Measurements from ENCODE around the gene STAC3.

STAC3 gene

DNA sequence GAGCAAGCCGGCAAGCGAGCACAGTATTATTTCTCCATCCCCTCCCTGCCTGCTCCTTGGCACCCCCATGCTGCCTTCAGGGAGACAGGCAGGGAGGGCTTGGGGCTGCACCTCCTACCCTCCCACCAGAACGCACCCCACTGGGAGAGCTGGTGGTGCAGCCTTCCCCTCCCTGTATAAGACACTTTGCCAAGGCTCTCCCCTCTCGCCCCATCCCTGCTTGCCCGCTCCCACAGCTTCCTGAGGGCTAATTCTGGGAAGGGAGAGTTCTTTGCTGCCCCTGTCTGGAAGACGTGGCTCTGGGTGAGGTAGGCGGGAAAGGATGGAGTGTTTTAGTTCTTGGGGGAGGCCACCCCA is 38.3 kb downstream of the STAC3 start:
- Histone ChIP-seq H3K4me1 (ENCODE audit: control insufficient read depth, insufficient read depth, low read length) (peaks cover 34% of the 10 kb centered on the region), H3K9ac (ENCODE audit: low read length) (no peak overlapping the region), H3K27me3 (ENCODE audit: control insufficient read depth, insufficient read depth, low read length) (peaks cover 42% of the 10 kb centered on the region), H3K27ac (ENCODE audit: low read depth, low read length) (no peak overlapping the region), H3K9me3 (ENCODE audit: control insufficient read depth, insufficient read depth, low read depth, low read length) (no peaks in the 10 kb centered on the region), H3K36me3 (ENCODE audit: control insufficient read depth, insufficient read depth, low read length) (peaks cover 50% of the 10 kb centered on the region), H3K4me3 (ENCODE audit: low read depth, low read length) (no peak overlapping the region)

DNA sequence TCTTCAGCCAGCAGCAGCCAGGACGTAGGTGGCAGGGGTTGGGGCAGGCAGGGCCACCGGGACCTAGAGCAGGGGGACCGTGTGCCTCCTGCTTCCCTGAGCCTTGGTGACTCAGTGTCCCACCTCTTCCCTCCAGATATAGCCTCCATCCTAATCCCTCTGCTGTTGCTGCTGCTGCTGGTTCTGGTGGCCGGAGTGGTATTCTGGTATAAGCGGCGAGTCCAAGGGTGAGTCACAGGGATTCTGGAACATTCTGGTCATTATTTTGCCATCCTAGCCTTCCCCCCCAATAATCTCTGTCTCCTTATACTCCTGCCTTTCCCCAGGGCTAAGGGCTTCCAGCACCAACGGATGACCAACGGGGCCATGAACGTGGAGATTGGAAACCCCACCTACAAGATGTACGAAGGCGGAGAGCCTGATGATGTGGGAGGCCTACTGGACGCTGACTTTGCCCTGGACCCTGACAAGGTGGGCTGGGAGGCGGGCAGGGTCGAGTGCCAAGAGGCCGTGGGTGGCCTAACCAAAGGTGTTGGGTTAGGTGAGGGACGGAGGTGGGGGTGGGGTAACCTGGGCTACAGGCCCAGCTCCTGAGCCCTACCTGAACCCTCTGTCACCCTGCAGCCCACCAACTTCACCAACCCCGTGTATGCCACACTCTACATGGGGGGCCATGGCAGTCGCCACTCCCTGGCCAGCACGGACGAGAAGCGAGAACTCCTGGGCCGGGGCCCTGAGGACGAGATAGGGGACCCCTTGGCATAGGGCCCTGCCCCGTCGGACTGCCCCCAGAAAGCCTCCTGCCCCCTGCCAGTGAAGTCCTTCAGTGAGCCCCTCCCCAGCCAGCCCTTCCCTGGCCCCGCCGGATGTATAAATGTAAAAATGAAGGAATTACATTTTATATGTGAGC is 38.9 kb downstream of the STAC3 start:
- H3K4me1 ChIP-seq (ENCODE audit: control insufficient read depth, insufficient read depth, low read length): peaks cover 27% of the 10 kb centered on the region
- H3K27ac ChIP-seq (ENCODE audit: low read depth, low read length): no peak overlapping the region

DNA sequence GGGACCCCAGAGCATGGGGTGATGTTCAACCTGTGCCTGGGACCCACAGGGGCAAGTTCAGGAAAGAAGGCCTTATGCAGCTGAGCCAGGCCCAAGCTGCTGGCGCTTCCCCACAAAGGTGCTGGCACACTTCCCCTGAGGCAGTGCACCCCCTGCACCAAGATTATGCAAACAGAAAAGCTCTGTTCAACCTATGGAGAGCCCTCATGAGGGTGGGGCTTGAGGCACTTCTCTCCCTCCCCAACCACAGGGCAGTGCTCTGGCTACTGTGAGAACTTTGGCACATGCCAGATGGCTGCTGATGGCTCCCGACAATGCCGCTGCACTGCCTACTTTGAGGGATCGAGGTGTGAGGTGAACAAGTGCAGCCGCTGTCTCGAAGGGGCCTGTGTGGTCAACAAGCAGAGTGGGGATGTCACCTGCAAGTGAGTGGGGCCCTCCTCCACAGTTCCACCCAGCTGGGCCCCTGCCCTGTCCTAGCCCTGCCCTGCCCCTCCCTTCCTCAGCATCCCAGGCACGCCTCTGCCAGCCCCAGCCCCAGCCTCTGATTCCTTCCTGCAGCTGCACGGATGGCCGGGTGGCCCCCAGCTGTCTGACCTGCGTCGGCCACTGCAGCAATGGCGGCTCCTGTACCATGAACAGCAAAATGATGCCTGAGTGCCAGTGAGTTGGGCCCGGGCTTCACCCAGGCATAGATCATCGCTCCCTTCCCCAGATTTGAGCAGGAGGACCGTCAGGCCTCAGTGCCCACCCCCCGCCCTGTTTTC is 39.9 kb downstream of the STAC3 start:
- H3K27me3 ChIP-seq (ENCODE audit: control insufficient read depth, insufficient read depth, low read length): peaks cover 28% of the 10 kb centered on the region
- H3K36me3 ChIP-seq (ENCODE audit: control insufficient read depth, insufficient read depth, low read length): peaks cover 61% of the 10 kb centered on the region
- H3K27ac ChIP-seq (ENCODE audit: low read depth, low read length): no peak overlapping the region
- H3K4me3 ChIP-seq (ENCODE audit: low read depth, low read length): no peak overlapping the region
- peaks cover 26% of the 10 kb centered on the region for H3K4me1 ChIP-seq (ENCODE audit: control insufficient read depth, insufficient read depth, low read length)
- H3K9ac ChIP-seq (ENCODE audit: low read length): no peak overlapping the region
- H3K9me3 ChIP-seq (ENCODE audit: control insufficient read depth, insufficient read depth, low read depth, low read length): no peaks in the 10 kb centered on the region

More for the DNA sequence above, 38.9 kb downstream of the STAC3 start:
- Histone ChIP-seq H3K9ac (ENCODE audit: low read length) (no peak overlapping the region), H3K9me3 (ENCODE audit: control insufficient read depth, insufficient read depth, low read depth, low read length) (no peaks in the 10 kb centered on the region), H3K36me3 (ENCODE audit: control insufficient read depth, insufficient read depth, low read length) (peaks cover 54% of the 10 kb centered on the region), H3K27me3 (ENCODE audit: control insufficient read depth, insufficient read depth, low read length) (peaks cover 36% of the 10 kb centered on the region), H3K4me3 (ENCODE audit: low read depth, low read length) (no peak overlapping the region)

DNA sequence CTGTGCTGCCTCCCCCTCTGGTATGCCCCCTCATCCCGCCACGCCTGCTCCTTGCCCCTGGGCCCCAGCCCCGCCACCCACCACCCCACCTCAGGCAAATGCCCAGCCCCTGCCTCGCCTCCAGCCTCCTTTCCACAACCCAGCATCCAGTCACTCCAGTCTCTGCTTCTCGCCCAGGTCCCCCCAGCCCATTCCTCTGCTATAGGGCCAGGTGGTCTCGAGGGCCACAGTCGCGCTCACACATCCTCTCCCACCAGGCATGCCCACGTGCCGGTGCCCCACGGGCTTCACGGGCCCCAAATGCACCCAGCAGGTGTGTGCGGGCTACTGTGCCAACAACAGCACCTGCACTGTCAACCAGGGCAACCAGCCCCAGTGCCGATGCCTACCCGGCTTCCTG is 40.5 kb downstream of the STAC3 start:
- H3K4me1 ChIP-seq (ENCODE audit: control insufficient read depth, insufficient read depth, low read length): peaks cover 20% of the 10 kb centered on the region
- peaks cover 21% of the 10 kb centered on the region for H3K27me3 ChIP-seq (ENCODE audit: control insufficient read depth, insufficient read depth, low read length)
- no peaks in the 10 kb centered on the region for H3K9me3 ChIP-seq (ENCODE audit: control insufficient read depth, insufficient read depth, low read depth, low read length)
- H3K4me3 ChIP-seq (ENCODE audit: low read depth, low read length): no peak overlapping the region
- peaks cover 67% of the 10 kb centered on the region for H3K36me3 ChIP-seq (ENCODE audit: control insufficient read depth, insufficient read depth, low read length)
- no peak overlapping the region for H3K9ac ChIP-seq (ENCODE audit: low read length)
- no peak overlapping the region for H3K27ac ChIP-seq (ENCODE audit: low read depth, low read length)

DNA sequence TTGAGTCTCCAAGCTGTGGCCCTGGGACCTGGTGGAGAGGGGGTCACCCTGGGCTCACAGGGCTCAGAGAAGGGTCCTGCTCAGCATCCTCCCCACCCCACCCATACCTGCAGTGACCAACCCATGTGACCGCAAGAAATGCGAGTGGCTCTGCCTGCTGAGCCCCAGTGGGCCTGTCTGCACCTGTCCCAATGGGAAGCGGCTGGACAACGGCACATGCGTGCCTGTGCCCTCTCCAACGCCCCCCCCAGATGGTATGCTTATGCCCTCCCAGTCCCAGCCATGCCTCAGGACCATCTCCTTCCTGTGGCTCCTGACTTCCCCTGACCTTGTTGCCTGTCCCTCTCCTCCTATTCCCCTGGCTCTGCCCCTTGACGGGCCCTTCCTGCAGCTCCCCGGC is 41.1 kb downstream of the STAC3 start:
- Histone ChIP-seq H3K9ac (ENCODE audit: low read length) (no peak overlapping the region), H3K27me3 (ENCODE audit: control insufficient read depth, insufficient read depth, low read length) (peaks cover 16% of the 10 kb centered on the region), H3K4me1 (ENCODE audit: control insufficient read depth, insufficient read depth, low read length) (peaks cover 20% of the 10 kb centered on the region), H3K27ac (ENCODE audit: low read depth, low read length) (no peak overlapping the region), H3K9me3 (ENCODE audit: control insufficient read depth, insufficient read depth, low read depth, low read length) (no peaks in the 10 kb centered on the region), H3K36me3 (ENCODE audit: control insufficient read depth, insufficient read depth, low read length) (peaks cover 72% of the 10 kb centered on the region), H3K4me3 (ENCODE audit: low read depth, low read length) (no peak overlapping the region)

GRCh38 chr12:57208631-57209282 is 42.2 kb downstream of the STAC3 start:
- no peak overlapping the region for H3K9ac ChIP-seq (ENCODE audit: low read length)
- peaks cover 10% of the 10 kb centered on the region for H3K4me1 ChIP-seq (ENCODE audit: control insufficient read depth, insufficient read depth, low read length)
- no peak overlapping the region for H3K27ac ChIP-seq (ENCODE audit: low read depth, low read length)
- H3K9me3 ChIP-seq (ENCODE audit: control insufficient read depth, insufficient read depth, low read depth, low read length): no peaks in the 10 kb centered on the region
- no peak overlapping the region for H3K4me3 ChIP-seq (ENCODE audit: low read depth, low read length)
- peaks cover 84% of the 10 kb centered on the region for H3K36me3 ChIP-seq (ENCODE audit: control insufficient read depth, insufficient read depth, low read length)
- H3K27me3 ChIP-seq (ENCODE audit: control insufficient read depth, insufficient read depth, low read length): peaks cover 4% of the 10 kb centered on the region

DNA sequence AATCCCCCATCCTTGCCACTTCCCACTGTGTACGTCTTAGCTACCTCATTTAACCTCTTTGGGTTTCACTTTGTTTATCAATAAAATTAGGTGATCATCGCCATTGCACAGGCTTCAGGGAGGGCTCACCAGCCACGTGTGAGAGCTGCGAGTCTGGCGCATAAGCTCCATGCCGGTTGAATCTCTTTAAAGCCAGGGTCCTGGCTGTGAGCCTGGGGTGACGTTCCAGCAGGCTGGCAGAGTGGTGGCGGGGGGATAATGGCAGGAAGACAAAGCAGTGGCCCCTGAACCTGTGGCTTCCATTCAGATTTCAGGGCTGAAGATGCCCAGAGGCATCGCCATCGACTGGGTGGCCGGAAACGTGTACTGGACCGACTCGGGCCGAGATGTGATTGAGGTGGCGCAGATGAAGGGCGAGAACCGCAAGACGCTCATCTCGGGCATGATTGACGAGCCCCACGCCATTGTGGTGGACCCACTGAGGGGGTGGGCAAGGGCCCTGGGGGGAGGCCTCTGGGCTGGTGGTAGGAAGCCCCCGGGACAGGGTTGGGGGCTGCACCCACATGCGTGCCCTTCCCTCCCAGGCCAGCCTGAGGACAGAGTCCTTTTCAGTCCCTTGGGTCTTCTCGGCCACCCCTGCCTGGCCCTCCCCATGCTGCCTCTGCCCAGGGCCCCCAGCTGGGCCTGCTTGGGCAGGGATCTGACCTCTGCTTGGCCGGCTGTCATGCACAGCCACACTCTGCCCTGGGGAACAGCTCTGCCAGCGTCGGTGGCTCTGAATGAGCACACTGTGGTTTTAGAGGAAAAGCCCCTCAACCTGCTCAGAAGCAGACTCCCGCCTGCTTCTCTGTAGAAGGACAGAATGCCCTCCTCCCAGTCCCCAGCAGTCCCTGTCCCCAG is 43.0 kb downstream of the STAC3 start:
- Histone ChIP-seq H3K4me3 (ENCODE audit: low read depth, low read length) (no peak overlapping the region), H3K9ac (ENCODE audit: low read length) (no peak overlapping the region)

GRCh38 chr12:57205931-57206330 is 45.1 kb downstream of the STAC3 start:
- no peak overlapping the region for H3K9ac ChIP-seq (ENCODE audit: low read length)
- H3K4me3 ChIP-seq (ENCODE audit: low read depth, low read length): no peak overlapping the region
- no peaks in the 10 kb centered on the region for H3K27me3 ChIP-seq (ENCODE audit: control insufficient read depth, insufficient read depth, low read length)
- H3K36me3 ChIP-seq (ENCODE audit: control insufficient read depth, insufficient read depth, low read length): peaks cover 93% of the 10 kb centered on the region
- no peaks in the 10 kb centered on the region for H3K9me3 ChIP-seq (ENCODE audit: control insufficient read depth, insufficient read depth, low read depth, low read length)
- H3K4me1 ChIP-seq (ENCODE audit: control insufficient read depth, insufficient read depth, low read length): no peaks in the 10 kb centered on the region
- H3K27ac ChIP-seq (ENCODE audit: low read depth, low read length): no peak overlapping the region

More for the DNA sequence above, 43.0 kb downstream of the STAC3 start:
- Histone ChIP-seq H3K4me1 (ENCODE audit: control insufficient read depth, insufficient read depth, low read length) (peaks cover 5% of the 10 kb centered on the region; the same call in 1 of the 2 replicates), H3K9me3 (ENCODE audit: control insufficient read depth, insufficient read depth, low read depth, low read length) (no peaks in the 10 kb centered on the region), H3K36me3 (ENCODE audit: control insufficient read depth, insufficient read depth, low read length) (peaks cover 92% of the 10 kb centered on the region), H3K27ac (ENCODE audit: low read depth, low read length) (no peak overlapping the region), H3K27me3 (ENCODE audit: control insufficient read depth, insufficient read depth, low read length) (no peaks in the 10 kb centered on the region)

GRCh38 chr12:57205186-57205585 is 45.8 kb downstream of the STAC3 start:
- H3K9ac ChIP-seq (ENCODE audit: low read length): no peak overlapping the region
- H3K4me1 ChIP-seq (ENCODE audit: control insufficient read depth, insufficient read depth, low read length): no peaks in the 10 kb centered on the region
- peaks cover 93% of the 10 kb centered on the region for H3K36me3 ChIP-seq (ENCODE audit: control insufficient read depth, insufficient read depth, low read length)
- no peaks in the 10 kb centered on the region for H3K9me3 ChIP-seq (ENCODE audit: control insufficient read depth, insufficient read depth, low read depth, low read length)
- H3K27ac ChIP-seq (ENCODE audit: low read depth, low read length): no peak overlapping the region
- H3K4me3 ChIP-seq (ENCODE audit: low read depth, low read length): no peak overlapping the region
- H3K27me3 ChIP-seq (ENCODE audit: control insufficient read depth, insufficient read depth, low read length): no peaks in the 10 kb centered on the region

DNA sequence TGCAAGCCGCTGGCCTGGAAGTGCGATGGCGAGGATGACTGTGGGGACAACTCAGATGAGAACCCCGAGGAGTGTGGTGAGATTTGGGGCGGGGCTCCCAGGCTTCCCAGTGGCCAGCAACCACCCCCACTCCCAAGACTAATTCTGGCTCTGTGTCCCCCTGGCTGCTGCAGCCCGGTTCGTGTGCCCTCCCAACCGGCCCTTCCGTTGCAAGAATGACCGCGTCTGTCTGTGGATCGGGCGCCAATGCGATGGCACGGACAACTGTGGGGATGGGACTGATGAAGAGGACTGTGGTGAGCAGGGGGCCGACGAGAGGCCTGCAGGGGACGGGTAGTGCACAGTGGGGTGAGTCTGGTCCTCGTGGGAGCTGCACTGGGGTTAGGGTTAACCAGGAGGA is 46.5 kb downstream of the STAC3 start:
- Histone ChIP-seq H3K4me3 (ENCODE audit: low read depth, low read length) (no peak overlapping the region), H3K9ac (ENCODE audit: low read length) (no peak overlapping the region), H3K4me1 (ENCODE audit: control insufficient read depth, insufficient read depth, low read length) (no peaks in the 10 kb centered on the region), H3K27me3 (ENCODE audit: control insufficient read depth, insufficient read depth, low read length) (no peaks in the 10 kb centered on the region), H3K36me3 (ENCODE audit: control insufficient read depth, insufficient read depth, low read length) (peaks cover 93% of the 10 kb centered on the region), H3K9me3 (ENCODE audit: control insufficient read depth, insufficient read depth, low read depth, low read length) (no peaks in the 10 kb centered on the region), H3K27ac (ENCODE audit: low read depth, low read length) (no peak overlapping the region)

Measured in HUES6 (cell line).